GM13977 (cell line): ENCODE data around the gene RBP4.

Experiments used
- DNase-seq: peaks from one replicate; pipeline ENCODE4 v3.0.0; 2012; ENCODE audit warnings: low spot score
- in situ Hi-C: fragments of 300-500 bp; cut with MboI; formaldehyde crosslinking; loops from one replicate; pipeline ENCODE4 v1.12.0; 2022; ENCODE audit warnings: low sequenced_read_pairs, low pct_unique_long_range_greater_than_20kb, mixed read lengths, inconsistent platforms; ENCODE audit not compliant: unreplicated experiment
- TF ChIP-seq, protein P1 (sequence below): IDR thresholded peaks from 2 replicates; pipeline ENCODE4 v1.5.1; 2012; ENCODE audit warnings: mild to moderate bottlenecking, control low read depth; ENCODE audit not compliant: insufficient read depth; ENCODE audit errors: extremely low read depth, missing control alignments

The RBP4 gene

GRCh38 chr10:93604146-93604545, 3.1 kb upstream of the RBP4 start:
- TF ChIP-seq, protein P1, sequence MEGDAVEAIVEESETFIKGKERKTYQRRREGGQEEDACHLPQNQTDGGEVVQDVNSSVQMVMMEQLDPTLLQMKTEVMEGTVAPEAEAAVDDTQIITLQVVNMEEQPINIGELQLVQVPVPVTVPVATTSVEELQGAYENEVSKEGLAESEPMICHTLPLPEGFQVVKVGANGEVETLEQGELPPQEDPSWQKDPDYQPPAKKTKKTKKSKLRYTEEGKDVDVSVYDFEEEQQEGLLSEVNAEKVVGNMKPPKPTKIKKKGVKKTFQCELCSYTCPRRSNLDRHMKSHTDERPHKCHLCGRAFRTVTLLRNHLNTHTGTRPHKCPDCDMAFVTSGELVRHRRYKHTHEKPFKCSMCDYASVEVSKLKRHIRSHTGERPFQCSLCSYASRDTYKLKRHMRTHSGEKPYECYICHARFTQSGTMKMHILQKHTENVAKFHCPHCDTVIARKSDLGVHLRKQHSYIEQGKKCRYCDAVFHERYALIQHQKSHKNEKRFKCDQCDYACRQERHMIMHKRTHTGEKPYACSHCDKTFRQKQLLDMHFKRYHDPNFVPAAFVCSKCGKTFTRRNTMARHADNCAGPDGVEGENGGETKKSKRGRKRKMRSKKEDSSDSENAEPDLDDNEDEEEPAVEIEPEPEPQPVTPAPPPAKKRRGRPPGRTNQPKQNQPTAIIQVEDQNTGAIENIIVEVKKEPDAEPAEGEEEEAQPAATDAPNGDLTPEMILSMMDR: no peak
- DNase-seq: no peak
- in situ Hi-C loops: no loop called here

GRCh38 chr10:93603023-93603422, 2.0 kb upstream of the RBP4 start:
- DNase-seq: no peak
- in situ Hi-C loops: no loop called here
- TF ChIP-seq, protein P1: no peak

GRCh38 chr10:93601774-93602162, 733 bp upstream of the RBP4 start:
- in situ Hi-C loops: no loop called here

GRCh38 chr10:93600446-93601145, 439 bp downstream of the RBP4 start:
- TF ChIP-seq, protein P1: no peak
- in situ Hi-C loops: no loop called here

More at GRCh38 chr10:93601774-93602162, 733 bp upstream of the RBP4 start:
- TF ChIP-seq, protein P1: no peak
- DNase-seq: no peak

GRCh38 chr10:93599778-93600177, 1.3 kb downstream of the RBP4 start:
- no peak for DNase-seq
- in situ Hi-C loops: no loop called here
- TF ChIP-seq, protein P1: no peak

More at GRCh38 chr10:93600446-93601145, 439 bp downstream of the RBP4 start:
- no peak for DNase-seq

DNA sequence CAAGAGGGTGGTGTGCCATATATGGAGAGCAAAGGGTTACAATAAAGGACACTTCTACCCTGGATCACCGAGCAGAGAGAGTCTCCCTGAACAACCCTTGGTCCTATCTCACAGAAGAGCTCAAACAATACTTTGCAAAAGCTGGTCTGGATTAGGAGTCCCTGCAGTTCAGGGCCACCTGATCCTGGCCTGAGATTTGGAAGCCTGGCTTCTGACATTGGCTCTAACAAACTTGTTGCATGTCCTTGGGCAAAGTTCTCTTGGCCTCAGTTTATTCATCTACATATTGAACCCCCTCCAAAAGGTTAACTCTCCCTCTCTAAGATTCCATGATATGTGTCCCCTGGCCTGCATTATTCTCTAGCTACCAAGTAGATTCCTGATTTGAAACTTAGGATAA, 1.7 kb downstream of the RBP4 start:
- TF ChIP-seq, protein P1: no peak
- in situ Hi-C loops: no loop called here
- no peak for DNase-seq
